GM18508 (cell line): Measurements from ENCODE around the gene RAB33A.

Experiments used
- ATAC-seq: cut with Tn5 transposase; IDR thresholded peaks from one replicate; pipeline ENCODE4 v1.9.1; 2021; ENCODE audit warnings: moderate number of reproducible peaks; ENCODE audit not compliant: insufficient read depth, unreplicated experiment

Gene RAB33A

GRCh38 chrX:130170752-130171445 is 863 bp upstream of the RAB33A start:
- peak; percentile 36 for ATAC-seq

GRCh38 chrX:130172127-130172845 is 524 bp downstream of the RAB33A start:
- no peak for ATAC-seq

GRCh38 chrX:130173190-130173895 is 1.6 kb downstream of the RAB33A start:
- ATAC-seq, result no peak

GRCh38 chrX:130174045-130174704 is 2.4 kb downstream of the RAB33A start:
- ATAC-seq, result no peak

- no peak for ATAC-seq
Measured at GRCh38 chrX:130174937-130175336, 3.2 kb downstream of the RAB33A start.

- ATAC-seq, result peak; percentile 66
Measured at GRCh38 chrX:130176354-130176776, 4.6 kb downstream of the RAB33A start.

GRCh38 chrX:130176942-130177341 is 5.2 kb downstream of the RAB33A start:
- ATAC-seq, result no peak

GRCh38 chrX:130179170-130179569 is 7.4 kb downstream of the RAB33A start:
- ATAC-seq, result no peak

GRCh38 chrX:130179579-130180215 is 7.9 kb downstream of the RAB33A start:
- ATAC-seq, result no peak

- ATAC-seq, result no peak
Measured at GRCh38 chrX:130184168-130184567, 12.4 kb downstream of the RAB33A start.

GRCh38 chrX:130184857-130185256 is 13.1 kb downstream of the RAB33A start:
- no peak for ATAC-seq

- no peak for ATAC-seq
Measured at GRCh38 chrX:130186651-130187050, 14.9 kb downstream of the RAB33A start.

GRCh38 chrX:130190801-130191200 is 19.0 kb downstream of the RAB33A start:
- no peak for ATAC-seq

GRCh38 chrX:130196466-130196865 is 24.7 kb downstream of the RAB33A start:
- no peak for ATAC-seq

- ATAC-seq, result no peak
Measured at GRCh38 chrX:130197464-130197863, 25.7 kb downstream of the RAB33A start.

GRCh38 chrX:130204647-130205046 is 32.9 kb downstream of the RAB33A start:
- ATAC-seq, result no peak

- no peak for ATAC-seq
Measured at GRCh38 chrX:130211415-130212186, 39.8 kb downstream of the RAB33A start.

- no peak for ATAC-seq
Measured at GRCh38 chrX:130212371-130212770, 40.6 kb downstream of the RAB33A start.

- no peak for ATAC-seq
Measured at GRCh38 chrX:130213376-130213775, 41.6 kb downstream of the RAB33A start.

GRCh38 chrX:130216320-130216719 is 44.6 kb downstream of the RAB33A start:
- no peak for ATAC-seq
